NCI-H1417 treated with DMSO at 0.1 percent for 48 hours (cell line): ENCODE results near the gene GABRR1.

ENCODE experiments used
- DNase-seq: peaks from one replicate; lab custom pipeline; 2025; lab: John Stamatoyannopoulos, UW

Gene GABRR1

DNA sequence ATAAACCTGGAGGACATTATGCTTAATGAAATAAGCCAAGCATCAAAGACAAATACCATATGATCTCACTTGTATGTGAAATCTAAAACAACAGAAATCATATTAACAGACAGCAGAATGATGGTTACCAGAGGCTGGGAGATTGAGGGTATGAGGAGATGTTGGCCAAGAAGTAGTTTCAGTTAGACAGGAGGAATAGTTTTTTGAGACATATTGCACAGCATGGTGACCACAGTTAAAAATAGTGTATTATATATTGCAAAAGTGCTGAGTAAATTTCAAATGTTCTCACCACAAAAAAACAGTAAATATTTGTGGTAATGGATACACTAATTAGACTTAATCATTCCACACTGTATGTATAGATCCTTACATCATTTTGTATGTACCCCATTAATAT is 1.8 kb downstream of the GABRR1 start:
- DNase-seq = no peak

DNA sequence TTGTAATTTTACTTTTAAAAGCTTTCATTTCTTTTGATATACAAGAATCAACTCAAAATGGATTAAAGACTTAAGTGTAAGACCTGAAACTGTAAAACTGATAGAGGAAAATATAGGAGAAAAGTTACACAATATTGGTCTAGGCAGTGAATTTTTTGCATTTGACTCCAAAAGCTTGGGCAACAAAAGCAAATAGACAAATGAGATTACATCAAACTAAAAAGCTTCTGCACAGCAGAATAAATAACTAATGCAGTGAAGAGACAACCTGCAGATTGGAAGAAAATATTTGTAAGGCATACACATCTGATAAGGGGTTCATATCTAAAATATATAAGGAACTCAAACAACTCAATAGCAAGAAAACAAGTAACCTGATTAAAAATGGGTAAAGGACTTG is 3.0 kb downstream of the GABRR1 start:
- no peak for DNase-seq

DNA sequence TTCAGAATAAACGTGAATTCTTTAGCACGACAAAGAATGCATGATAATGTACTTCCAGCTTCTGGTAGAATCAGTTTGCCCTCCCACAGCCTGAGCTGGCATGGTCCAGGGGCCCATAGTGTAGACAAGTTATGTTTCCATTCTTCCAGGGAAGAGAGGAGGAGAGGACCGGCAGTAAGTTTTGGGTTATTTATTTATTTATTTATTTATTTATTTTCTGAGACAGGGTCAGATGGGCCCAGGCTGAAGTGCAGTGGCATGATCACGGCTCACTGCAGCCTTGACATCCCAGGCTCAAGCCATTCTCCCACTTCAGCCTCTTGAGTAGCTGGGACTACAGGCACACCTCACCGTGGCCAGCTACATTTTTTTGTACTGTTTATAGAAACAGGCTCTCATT is 4.7 kb downstream of the GABRR1 start:
- DNase-seq = no peak

DNA sequence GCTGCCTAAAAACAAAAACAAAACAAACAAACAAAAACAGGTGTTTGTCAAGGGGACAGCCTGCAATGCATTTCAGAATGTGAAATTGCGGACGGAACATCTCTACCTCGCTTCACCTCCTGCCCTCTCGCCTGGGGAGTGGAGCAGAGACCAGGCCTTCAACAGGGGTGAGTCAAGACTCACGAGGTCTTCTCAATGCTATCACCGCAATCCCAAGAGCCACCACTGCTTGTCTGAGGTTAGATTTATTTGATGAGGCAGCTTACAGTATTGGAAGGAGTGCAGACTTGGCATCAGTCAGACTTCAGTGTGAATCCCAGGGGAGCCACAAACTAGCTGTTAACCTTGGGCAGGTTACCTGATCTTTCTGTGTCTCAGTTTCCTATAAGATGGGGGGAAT is 7.7 kb downstream of the GABRR1 start:
- no peak for DNase-seq

DNA sequence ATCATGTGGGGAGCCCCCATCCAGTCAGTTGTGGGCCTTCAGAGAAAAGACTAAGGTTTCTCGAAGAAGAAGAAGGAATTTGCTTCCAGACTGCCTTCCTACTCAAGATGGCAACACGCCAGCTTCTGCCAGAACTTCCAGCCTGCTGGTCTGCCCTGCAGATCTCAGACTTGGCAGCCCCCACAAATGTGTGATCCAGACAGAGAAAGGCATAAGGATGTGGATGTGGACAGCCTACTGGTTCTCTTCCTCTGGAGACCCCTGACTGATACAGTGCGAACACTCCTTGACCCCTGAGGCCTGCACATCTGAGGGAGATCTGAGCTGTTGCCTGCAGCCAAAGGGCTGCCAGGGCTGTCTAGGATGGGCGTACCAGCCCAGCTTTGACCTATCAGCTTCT is 8.6 kb downstream of the GABRR1 start:
- no peak for DNase-seq

DNA sequence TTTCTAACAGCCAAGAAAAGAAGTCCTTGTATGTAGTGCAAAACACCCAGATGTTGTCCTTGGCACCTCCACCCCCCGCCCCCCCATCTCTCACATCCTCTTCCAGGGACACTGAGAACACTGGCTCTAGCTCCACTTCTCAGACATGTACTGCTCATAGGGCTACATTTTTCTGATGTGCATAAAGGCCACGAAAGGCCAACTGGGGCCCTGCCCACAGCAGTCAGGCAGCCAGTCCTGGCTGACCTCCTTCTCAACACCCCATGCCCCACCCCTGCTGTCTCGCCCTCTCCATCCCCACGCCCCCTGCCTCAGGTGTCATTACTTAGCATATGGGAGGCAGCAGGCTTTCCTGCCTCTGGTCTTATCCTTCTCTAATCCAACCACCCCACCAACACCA is 11.3 kb downstream of the GABRR1 start:
- DNase-seq = no peak

DNA sequence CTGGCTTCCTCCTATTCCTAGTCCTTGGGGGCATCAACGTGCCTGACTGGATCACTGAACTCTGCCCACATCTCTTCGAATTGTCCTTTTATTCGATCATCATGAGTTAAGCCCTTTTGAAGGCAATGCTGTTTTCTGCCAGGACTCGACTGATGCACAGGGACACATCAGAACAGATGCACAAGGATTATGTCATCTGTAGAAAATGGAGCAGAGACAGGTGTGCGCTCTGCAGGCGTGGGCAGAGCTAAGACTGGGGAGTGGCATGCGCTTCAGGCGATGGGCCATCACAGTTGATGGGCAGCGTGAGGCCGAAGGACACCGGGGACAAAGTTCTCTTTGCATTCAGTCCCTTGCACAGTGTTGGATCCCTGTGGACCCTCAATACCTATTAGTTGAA is 13.1 kb downstream of the GABRR1 start:
- no peak for DNase-seq

DNA sequence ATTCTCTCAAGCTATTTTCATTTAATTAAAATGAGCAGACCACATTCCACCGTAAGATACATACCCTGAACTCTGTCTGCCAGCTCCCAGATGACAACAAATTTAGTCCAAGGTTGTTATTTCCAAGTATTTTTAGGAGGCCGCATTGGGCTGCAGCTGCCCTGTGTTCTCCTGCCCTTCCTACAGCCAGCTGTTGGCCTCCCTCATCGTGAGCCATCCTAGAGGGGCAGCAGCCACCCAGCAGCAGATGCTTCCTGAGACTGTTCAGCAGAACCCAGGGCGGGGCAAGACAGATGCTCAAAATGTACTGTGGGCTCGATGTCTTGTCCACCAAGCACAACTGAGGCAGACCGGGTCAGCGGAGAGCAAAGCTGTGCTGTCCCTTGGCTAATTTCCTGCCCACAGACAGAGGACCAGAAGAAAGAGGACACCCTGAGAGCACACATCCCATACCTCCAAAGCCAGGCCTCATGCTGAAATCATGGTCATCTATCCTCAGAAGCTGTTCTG is 16.4 kb downstream of the GABRR1 start:
- DNase-seq = no peak

DNA sequence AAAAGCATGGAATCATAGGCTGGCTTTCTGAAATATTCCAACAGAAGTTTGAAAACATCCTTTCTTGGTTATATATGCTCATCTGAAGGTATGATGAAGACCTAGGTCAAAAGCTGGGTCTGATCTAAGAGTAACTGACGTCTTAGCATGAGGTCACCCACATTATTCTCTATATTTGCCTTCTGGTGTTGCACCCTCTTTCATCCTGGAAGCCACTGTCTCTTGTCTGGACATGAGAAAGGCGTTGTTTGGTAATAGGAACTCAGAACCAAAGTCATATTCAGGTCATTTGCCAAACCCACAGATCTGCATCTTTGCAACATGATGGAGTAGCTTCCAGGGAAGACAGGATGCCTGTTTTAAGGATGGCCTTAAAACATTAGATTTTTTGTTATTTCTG is 17.6 kb downstream of the GABRR1 start:
- DNase-seq = no peak

DNA sequence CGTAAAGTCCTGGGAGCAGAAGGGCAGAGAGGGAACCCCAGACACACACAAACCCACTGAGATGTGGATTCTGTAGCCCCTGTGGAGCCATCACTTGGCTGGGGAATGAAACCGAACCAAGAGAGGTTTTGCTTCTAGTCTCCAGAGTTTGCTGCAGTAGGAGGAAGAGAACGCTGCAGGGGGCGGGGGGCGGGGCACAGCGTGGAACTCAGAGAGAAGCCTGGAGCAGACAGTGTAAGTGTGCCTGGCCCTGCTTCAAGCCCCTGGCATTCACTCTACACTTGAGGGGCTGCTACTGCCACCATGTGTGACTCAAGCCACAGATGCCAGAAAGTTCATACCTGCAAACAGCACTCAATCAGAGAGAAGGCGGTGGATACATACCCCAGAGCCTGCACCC is 18.9 kb downstream of the GABRR1 start:
- DNase-seq = no peak

DNA sequence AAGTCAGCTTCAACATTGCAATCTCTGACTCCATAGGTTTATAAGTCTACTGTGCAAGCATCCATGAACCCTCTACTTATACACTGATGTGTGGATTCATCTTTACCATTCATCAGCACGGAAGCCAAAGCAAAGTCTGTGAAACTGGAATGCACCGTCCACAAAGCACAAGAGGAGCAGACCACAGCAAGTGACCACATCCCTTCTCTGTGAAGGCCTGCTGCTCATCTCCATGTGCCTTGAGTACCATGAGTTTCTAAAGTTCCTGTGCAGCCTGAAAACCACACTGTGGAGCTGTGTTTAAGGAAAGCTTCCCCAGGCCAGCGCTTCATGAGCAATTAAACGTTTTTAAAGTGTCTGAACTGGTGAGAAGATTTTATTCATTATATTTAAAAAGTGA is 20.0 kb downstream of the GABRR1 start:
- no peak for DNase-seq

DNA sequence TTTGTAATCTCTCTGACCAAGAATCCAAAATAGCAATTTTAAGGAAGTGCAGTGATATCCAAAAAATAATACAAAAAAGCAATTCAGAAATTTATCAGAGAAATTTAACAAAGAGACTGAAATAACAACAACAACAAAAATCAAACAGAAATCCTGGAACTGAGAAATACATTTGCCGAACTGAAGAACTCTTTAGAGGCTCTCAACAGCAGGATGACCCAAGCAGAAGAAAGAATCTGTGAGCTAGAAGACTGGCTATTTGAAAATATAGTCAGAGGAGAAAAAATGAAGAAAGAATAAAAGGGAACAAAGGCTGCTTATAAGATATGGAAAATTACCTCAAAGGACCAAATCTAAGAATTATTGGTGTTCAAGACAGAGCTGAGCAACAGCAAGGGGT is 22.6 kb downstream of the GABRR1 start:
- DNase-seq = no peak

DNA sequence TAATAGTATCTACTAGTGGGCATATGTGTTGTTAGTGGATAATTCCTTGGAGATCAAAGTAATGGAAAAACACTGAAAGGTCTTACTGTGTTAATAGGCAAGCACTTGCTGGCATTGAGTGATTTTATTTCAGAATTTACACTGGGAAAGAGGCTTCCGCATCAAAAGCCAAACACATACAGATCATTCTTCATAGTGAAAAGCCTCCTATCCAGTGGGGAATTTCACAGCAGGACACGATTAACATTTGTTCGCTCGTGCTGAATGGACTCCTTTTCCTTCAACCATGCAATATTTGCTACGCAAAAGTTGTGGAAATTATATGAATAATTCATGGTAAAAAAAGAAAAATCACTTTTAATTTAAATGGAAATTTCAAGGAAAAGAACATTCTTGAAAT is 26.4 kb downstream of the GABRR1 start:
- no peak for DNase-seq

DNA sequence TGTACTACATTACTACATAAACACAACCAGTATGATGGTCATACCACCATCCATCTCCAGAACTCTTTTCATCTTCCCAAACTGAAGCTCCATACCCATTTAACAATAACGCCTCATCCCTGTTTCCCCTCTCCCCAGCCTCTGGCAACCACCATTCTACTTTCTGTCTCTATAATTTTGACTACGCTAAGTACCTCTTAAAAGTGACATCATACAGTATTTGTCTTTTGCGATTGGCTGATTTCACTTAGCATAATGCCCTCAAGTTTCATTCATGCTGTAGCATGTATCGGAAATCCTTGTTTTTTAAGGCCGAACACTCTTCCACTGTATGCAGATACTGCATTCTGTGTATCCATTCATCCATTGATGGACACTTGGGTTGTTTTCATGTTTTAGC is 29.7 kb downstream of the GABRR1 start:
- no peak for DNase-seq

DNA sequence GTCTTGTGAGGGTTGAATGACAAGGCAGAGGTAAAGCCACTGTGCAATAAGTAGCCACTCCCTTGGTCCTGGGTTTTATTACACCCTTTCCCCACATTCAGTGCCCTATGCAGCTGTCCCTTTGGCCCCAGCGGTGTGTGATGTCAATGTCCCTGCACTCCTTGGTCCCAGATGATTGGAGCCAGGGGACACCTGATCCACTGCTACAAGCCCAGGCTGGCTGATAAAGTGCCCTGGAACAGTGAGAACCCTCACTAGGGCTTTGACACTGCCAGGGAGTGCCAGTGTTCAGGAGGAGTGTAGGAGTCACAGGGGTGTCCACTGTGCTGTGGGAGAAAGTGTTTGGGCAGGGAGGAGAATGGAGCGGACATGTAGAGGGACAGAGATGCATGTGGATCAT is 30.4 kb downstream of the GABRR1 start:
- DNase-seq = no peak

DNA sequence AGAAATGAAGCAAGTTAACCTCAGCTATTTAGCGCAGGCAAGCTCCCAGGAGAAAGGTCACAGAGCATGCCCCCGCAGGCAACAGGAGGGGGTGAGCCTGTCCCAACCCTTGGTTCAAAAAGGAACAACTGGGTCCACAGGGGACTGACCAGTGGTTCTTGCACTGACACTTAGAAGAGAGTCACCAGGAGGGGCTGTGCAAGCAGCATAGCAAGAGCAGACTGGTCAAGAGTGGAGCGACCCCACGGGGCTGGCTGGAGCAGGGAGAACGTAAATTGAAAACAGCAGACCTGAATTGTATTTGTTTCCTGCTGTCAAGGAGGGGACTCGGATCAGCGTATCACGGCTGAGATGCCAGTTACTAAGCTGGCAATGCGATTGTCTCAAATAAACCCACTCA is 32.8 kb downstream of the GABRR1 start:
- DNase-seq = no peak

DNA sequence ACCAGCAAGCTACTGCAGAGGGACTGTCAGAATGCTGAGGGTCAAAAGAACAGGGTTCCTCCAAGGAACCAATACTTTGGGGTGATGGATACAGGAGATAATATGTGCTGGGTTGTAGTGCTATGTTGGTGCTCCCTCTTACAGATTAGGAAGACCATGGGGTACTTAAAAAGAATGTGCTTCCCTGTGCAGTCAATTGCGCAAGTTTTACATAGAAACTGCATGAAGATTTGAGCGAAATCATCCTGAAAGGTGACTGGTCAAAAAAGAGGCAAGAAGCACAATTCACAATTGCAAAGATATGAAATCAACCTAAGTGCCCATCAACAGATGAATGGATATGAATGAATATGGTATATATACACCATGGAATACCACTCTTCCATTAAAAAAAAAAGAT is 33.9 kb downstream of the GABRR1 start:
- DNase-seq = no peak

DNA sequence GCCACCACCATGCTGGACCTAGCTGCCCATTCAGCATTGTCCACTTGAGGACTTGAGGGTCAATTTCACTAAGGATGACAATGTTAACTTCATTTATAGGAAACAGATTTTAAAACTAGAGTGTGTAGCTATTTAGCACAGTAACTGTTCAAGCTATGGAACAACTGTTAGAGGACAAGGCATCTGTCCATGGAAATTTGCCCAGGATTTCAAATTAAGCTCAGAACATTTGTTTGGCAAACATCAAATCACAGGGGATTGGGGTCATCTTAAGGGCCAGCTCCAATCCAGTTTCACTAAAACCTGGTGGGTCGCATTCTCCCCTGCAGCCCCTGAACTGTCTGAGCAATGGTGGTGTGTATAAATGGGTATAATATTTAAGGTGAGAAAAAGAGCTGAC is 36.2 kb downstream of the GABRR1 start:
- DNase-seq = no peak

DNA sequence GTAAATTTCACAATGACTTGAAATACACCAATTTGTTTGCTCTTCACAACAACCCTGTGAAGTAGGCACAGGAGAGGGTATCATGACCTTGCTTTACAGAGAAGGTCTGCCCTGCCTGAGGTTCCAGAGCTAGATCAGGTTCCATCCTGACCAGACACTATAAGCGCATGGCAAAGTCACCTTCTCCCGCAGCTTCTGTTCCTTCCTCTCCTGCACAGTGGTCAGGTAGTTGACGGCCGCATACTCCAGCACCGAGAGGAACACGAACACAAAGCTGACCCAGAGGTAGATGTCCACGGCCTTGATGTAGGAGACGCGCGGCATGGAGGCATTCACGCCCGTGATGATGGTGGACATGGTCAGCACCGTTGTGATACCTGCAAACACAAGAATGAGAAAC is 37.0 kb downstream of the GABRR1 start:
- no peak for DNase-seq

DNA sequence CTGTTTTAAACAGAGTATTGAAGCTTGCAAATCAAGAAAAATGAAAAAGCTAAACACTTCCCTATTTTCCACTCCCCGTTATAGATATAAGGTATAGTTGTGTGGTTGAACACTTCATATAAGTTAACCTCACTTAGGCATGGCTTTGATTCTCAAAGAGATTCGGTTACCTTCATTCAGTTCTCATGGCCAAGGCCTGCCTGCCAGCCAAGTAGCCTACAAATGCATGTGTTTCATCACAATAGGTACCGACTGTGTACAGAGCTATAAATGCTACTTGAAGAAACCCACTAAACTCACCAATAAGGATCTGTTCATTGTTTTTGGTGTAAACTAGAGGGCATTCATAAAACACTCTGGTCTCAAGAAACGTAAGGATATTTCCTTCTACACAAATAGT is 43.5 kb downstream of the GABRR1 start:
- no peak for DNase-seq

DNA sequence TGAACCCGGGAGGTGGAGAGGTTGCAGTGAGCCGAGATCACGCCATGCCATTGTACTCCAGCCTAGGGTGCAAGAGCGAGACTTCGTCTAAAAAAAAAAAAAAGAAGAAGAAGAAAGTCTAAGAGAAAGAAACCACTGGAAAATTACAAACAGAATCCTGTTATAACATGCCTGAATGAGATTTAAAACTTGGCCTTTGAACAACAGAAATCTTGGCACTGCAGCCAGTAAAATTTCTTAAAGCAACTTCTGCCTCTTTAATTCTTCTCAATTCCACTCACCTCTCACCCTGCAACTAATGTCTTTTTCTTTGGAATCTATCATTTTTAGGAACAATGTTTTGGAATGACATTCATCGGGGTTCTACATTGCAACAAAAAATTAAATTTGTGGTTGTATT is 45.0 kb downstream of the GABRR1 start:
- no peak for DNase-seq

DNA sequence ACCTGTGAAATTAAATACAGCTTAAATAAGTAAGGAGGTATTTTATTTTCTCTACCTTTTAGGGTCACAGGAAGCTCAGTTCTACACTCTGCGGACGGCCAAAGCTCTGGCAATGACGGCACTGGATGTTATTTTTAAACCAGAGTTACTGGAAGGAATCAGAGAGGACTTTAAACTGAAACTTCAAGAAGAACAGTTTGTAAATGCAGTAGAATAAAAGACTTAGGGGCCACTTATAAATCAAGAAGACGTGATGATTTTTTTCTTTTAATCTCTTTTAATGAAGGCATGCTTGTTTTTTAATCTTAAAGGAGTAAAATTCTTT is 55.1 kb downstream of the GABRR1 start:
- no peak for DNase-seq

DNA sequence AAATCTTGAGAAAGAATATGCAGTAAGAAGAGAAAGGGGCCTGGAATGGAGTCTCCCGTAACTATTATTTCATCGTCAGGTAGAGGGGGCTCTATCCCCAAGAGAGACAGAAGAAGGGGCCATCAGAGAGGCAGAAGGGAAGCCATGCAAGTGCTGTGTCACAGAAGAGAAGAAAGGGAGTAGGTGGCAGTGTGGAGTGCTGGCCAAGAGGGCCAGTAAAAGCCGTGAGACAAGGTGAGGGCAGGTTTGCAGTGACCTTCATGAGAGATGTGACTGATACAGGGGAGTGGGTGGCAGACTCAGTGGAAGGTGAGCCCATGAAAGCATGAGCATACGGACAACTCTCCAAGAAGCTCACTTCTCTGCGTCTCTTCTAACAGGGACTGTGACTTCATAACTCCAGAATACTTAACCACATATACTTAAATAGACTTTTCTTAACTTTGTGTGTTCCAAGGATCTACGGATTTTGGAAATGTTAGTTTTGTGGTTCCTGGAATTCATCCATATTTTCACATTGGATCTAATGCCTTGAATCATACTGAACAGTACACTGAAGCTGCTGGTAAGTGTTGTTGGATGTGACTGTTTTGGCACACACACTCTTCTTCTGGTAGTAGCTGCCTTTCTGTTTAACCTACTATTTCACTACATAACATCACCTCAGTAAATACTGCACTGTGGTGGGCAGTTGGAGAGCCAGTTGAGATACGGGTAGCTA is 55.7 kb downstream of the GABRR1 start:
- no peak for DNase-seq

DNA sequence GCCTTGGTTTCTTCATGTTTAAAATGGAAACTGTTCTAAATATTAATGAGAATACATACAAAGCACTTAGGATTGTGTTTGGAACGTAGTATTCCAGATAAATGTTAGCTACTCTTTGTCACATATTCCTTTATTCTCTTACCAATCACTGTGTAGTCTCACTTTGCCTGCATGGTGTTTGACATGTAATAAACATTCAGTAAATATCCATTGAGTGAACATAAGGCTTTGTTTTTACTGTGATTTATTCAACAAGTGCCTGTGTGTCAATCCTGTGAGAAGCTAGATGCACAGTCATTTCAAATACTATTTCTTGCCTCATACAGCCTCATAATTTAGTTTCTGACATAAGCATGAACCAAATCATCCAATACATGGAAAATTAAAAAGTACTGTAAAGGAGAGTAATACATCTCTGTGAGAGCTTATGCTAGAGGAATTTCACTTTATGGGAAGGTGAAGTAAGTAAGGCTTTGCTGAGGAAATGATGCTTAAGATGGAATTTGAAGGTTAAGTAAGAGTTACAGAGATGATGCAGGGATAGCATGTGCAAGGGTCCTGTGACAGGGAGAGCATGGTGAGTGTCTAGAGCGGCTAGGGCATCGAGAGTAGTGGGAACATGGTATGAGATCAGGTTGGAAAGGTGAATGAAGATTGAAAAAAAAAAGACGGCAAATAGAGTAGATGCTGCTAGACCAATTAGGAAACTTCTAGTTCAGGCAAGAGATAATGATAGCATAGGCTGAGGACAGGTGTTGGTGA is 56.6 kb downstream of the GABRR1 start:
- DNase-seq = no peak
